ENCODE results near the gene LRRC66.

The LRRC66 gene, protein sequence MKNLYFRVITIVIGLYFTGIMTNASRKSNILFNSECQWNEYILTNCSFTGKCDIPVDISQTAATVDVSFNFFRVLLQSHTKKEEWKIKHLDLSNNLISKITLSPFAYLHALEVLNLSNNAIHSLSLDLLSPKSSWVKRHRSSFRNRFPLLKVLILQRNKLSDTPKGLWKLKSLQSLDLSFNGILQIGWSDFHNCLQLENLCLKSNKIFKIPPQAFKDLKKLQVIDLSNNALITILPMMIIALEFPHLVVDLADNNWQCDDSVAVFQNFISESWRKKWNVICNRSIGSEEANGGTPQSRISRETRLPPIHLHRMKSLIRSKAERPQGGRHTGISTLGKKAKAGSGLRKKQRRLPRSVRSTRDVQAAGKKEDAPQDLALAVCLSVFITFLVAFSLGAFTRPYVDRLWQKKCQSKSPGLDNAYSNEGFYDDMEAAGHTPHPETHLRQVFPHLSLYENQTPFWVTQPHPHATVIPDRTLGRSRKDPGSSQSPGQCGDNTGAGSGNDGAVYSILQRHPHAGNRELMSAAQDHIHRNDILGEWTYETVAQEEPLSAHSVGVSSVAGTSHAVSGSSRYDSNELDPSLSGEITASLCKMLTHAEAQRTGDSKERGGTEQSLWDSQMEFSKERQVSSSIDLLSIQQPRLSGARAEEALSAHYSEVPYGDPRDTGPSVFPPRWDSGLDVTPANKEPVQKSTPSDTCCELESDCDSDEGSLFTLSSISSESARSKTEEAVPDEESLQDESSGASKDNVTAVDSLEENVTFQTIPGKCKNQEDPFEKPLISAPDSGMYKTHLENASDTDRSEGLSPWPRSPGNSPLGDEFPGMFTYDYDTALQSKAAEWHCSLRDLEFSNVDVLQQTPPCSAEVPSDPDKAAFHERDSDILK

DNA sequence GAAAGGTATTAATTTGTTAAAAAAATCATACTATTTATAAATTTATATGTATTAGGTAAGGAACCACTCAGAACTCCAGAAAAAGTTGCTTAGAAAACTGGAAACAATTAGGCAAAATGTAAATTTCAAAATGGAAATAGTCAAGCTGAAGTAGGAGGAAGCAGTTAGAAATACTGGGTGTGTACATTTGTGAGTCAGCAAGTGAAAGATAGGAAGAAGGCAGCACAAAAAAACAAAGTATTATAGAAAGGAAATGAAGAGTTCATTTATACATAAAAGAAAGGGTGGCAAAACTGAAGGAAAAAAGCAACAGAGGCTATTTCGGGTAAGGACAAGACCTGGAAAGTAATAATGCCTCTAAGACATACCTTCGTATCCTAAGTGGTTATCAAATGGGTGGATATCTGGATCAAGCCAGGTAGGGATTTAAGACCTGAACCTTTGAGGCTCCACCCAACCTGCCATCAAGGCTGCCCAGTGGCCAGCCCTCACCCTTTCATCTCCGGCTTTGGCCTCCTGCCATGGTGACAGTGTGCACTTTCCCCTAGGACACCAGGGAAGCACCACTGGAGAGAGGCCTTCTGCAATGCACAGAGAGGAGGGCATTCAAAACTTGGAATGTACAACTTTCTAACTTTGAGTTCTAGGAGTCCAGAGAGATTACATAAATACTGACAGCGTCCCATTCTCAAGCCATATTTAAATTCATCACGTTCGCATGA, at the start of gene LRRC66:
Gene LRRC66, minus strand, starts transcription at position 428 of the 722 bp plus-strand sequence. CDS start 2,750 bp downstream, outside the sequence.
- Histone ChIP-seq H3K27ac (ENCODE audit: low read length) (no peak within 1 kb of the TSS), H3K4me3 (ENCODE audit: low read length) (no peak within 1 kb of the TSS), H3K4me1 (ENCODE audit: control insufficient read depth, low read depth, low read length) (no peaks in the 10 kb centered on the region), H3K9me3 (ENCODE audit: control insufficient read depth, low read depth, low read length) (no peaks in the 10 kb centered on the region), H3K9ac (ENCODE audit: low read length) (no peak within 1 kb of the TSS), H3K27me3 (ENCODE audit: control insufficient read depth, insufficient read depth, low read length) (no peaks in the 10 kb centered on the region), H3K36me3 (ENCODE audit: control insufficient read depth, low read depth, low read length) (peaks cover 19% of the 10 kb centered on the region)

DNA sequence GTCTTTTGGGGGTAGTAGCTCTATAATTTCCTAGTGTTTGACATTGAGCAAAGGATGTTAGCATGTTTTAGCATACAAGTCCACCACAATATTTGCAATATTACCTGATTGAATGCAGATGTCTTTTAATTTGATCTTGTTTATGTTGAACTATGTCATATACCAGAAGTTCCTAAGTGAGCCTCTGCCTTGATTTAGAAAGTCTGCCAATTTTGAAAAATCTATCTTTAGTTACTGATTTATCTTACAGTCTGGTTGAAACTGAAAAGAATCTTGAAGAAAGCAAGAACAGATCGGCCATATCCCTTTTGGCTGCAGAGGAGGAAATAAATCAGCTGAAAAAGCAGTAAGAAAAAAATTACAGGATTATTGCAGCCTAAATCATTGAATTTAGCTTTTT, 49.4 kb upstream of the LRRC66 start:
- no peak overlapping the region for H3K27ac ChIP-seq (ENCODE audit: low read length)
- no peaks in the 10 kb centered on the region for H3K4me1 ChIP-seq (ENCODE audit: control insufficient read depth, low read depth, low read length)
- no peaks in the 10 kb centered on the region for H3K27me3 ChIP-seq (ENCODE audit: control insufficient read depth, insufficient read depth, low read length)
- no peak overlapping the region for H3K4me3 ChIP-seq (ENCODE audit: low read length)
- H3K9ac ChIP-seq (ENCODE audit: low read length) = no peak overlapping the region
- H3K9me3 ChIP-seq (ENCODE audit: control insufficient read depth, low read depth, low read length) = no peaks in the 10 kb centered on the region
- no peaks in the 10 kb centered on the region for H3K36me3 ChIP-seq (ENCODE audit: control insufficient read depth, low read depth, low read length)

GRCh38 chr4:52059372-52059771, 39.2 kb upstream of the LRRC66 start:
- H3K4me3 ChIP-seq (ENCODE audit: low read length) = no peak overlapping the region
- no peaks in the 10 kb centered on the region for H3K4me1 ChIP-seq (ENCODE audit: control insufficient read depth, low read depth, low read length)
- no peaks in the 10 kb centered on the region for H3K36me3 ChIP-seq (ENCODE audit: control insufficient read depth, low read depth, low read length)
- H3K9ac ChIP-seq (ENCODE audit: low read length) = no peak overlapping the region
- no peak overlapping the region for H3K27ac ChIP-seq (ENCODE audit: low read length)
- H3K9me3 ChIP-seq (ENCODE audit: control insufficient read depth, low read depth, low read length) = no peaks in the 10 kb centered on the region
- H3K27me3 ChIP-seq (ENCODE audit: control insufficient read depth, insufficient read depth, low read length) = no peaks in the 10 kb centered on the region

DNA sequence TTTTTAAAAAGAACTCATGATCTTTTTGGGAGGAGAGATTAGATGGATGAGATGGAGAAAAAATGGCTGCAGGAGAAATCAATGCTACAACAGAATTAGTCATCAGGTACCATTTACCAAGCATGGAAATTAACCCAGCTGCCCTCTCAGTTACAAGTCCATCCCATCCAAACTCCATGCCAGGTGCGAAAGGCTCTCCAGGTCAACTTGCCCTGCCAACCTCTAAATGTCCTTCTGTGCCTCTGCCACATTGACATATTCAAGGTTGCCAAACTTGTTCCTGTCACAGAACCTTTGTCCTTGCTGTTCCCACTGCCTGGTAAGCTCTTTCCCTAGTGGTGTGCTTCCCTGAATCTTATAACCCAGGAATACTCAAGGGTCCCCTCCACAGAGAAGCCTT, 38.1 kb upstream of the LRRC66 start:
- no peaks in the 10 kb centered on the region for H3K4me1 ChIP-seq (ENCODE audit: control insufficient read depth, low read depth, low read length)
- peaks cover 5% of the 10 kb centered on the region for H3K27me3 ChIP-seq (ENCODE audit: control insufficient read depth, insufficient read depth, low read length)
- H3K27ac ChIP-seq (ENCODE audit: low read length) = no peak overlapping the region
- H3K36me3 ChIP-seq (ENCODE audit: control insufficient read depth, low read depth, low read length) = no peaks in the 10 kb centered on the region
- H3K9ac ChIP-seq (ENCODE audit: low read length) = no peak overlapping the region
- H3K4me3 ChIP-seq (ENCODE audit: low read length) = no peak overlapping the region
- no peaks in the 10 kb centered on the region for H3K9me3 ChIP-seq (ENCODE audit: control insufficient read depth, low read depth, low read length)

DNA sequence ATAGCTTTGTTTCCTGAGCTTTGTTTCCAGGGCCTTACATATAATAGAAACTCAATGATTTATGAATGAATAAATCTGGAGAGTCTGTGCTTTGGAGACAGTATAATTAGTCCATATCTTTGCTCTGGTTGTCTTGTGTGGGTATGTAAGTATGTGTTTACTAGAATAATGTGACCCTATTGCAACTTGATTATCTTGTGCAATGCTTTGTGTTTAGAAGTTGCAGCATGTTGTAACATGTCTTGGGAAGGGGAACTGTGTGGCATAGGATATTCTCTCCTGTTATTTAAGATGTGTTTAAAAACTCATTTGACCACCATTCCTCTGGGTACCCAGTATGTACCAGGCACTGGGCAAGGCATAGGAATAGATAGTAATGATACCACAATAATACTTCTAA, 37.0 kb upstream of the LRRC66 start:
- H3K27ac ChIP-seq (ENCODE audit: low read length) = no peak overlapping the region
- no peaks in the 10 kb centered on the region for H3K36me3 ChIP-seq (ENCODE audit: control insufficient read depth, low read depth, low read length)
- H3K4me1 ChIP-seq (ENCODE audit: control insufficient read depth, low read depth, low read length) = peaks cover 9% of the 10 kb centered on the region
- H3K9ac ChIP-seq (ENCODE audit: low read length) = no peak overlapping the region
- H3K27me3 ChIP-seq (ENCODE audit: control insufficient read depth, insufficient read depth, low read length) = peaks cover 16% of the 10 kb centered on the region
- H3K4me3 ChIP-seq (ENCODE audit: low read length) = no peak overlapping the region
- H3K9me3 ChIP-seq (ENCODE audit: control insufficient read depth, low read depth, low read length) = no peaks in the 10 kb centered on the region

- peaks cover 41% of the 10 kb centered on the region for H3K27me3 ChIP-seq (ENCODE audit: control insufficient read depth, insufficient read depth, low read length)
- H3K9ac ChIP-seq (ENCODE audit: low read length) = no peak overlapping the region
- no peaks in the 10 kb centered on the region for H3K36me3 ChIP-seq (ENCODE audit: control insufficient read depth, low read depth, low read length)
- H3K4me1 ChIP-seq (ENCODE audit: control insufficient read depth, low read depth, low read length) = peaks cover 16% of the 10 kb centered on the region
- no peak overlapping the region for H3K4me3 ChIP-seq (ENCODE audit: low read length)
- H3K27ac ChIP-seq (ENCODE audit: low read length) = no peak overlapping the region
- no peaks in the 10 kb centered on the region for H3K9me3 ChIP-seq (ENCODE audit: control insufficient read depth, low read depth, low read length)
These were observed 34.1 kb upstream of the LRRC66 start for GRCh38 chr4:52054254-52054653.

DNA sequence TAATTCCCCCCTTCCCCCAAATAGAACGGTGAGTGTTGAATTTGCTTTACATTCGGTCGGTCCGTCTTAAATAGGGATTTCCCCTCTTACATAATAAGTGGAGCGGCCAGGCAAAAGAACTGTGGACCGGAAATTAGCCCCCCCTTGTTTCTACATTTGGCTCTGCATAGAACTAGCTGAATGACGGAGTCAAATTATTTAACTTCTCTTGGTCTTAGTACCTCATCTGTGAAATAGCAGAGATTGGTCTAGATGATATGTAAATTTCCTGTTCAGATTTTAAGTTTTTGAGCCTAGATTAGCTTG, 32.3 kb upstream of the LRRC66 start:
- H3K9ac ChIP-seq (ENCODE audit: low read length) = no peak overlapping the region

GRCh38 chr4:52051615-52052474, 31.7 kb upstream of the LRRC66 start:
- Histone ChIP-seq H3K36me3 (ENCODE audit: control insufficient read depth, low read depth, low read length) (no peaks in the 10 kb centered on the region), H3K27me3 (ENCODE audit: control insufficient read depth, insufficient read depth, low read length) (peaks cover 41% of the 10 kb centered on the region), H3K9ac (ENCODE audit: low read length) (peak overlapping the region; percentile 65), H3K9me3 (ENCODE audit: control insufficient read depth, low read depth, low read length) (no peaks in the 10 kb centered on the region), H3K4me1 (ENCODE audit: control insufficient read depth, low read depth, low read length) (peaks cover 16% of the 10 kb centered on the region), H3K4me3 (ENCODE audit: low read length) (peak overlapping the region; percentile 95), H3K27ac (ENCODE audit: low read length) (no peak overlapping the region)

More for the DNA sequence above, 32.3 kb upstream of the LRRC66 start:
- H3K4me3 ChIP-seq (ENCODE audit: low read length) = peak overlapping the region; percentile 95
- peaks cover 41% of the 10 kb centered on the region for H3K27me3 ChIP-seq (ENCODE audit: control insufficient read depth, insufficient read depth, low read length)
- H3K9me3 ChIP-seq (ENCODE audit: control insufficient read depth, low read depth, low read length) = no peaks in the 10 kb centered on the region
- no peak overlapping the region for H3K27ac ChIP-seq (ENCODE audit: low read length)
- peaks cover 16% of the 10 kb centered on the region for H3K4me1 ChIP-seq (ENCODE audit: control insufficient read depth, low read depth, low read length)
- no peaks in the 10 kb centered on the region for H3K36me3 ChIP-seq (ENCODE audit: control insufficient read depth, low read depth, low read length)

- Histone ChIP-seq H3K4me1 (ENCODE audit: control insufficient read depth, low read depth, low read length) (peaks cover 16% of the 10 kb centered on the region), H3K27me3 (ENCODE audit: control insufficient read depth, insufficient read depth, low read length) (peaks cover 41% of the 10 kb centered on the region), H3K36me3 (ENCODE audit: control insufficient read depth, low read depth, low read length) (no peaks in the 10 kb centered on the region), H3K27ac (ENCODE audit: low read length) (no peak within 1 kb of the TSS), H3K9me3 (ENCODE audit: control insufficient read depth, low read depth, low read length) (no peaks in the 10 kb centered on the region), H3K4me3 (ENCODE audit: low read length) (peak within 1 kb of the TSS; percentile 95), H3K9ac (ENCODE audit: low read length) (peak within 1 kb of the TSS; percentile 65)
These were observed 31.1 kb upstream of the LRRC66 start, which contains the start of gene SPATA18 for GRCh38 chr4:52051213-52051614. Gene SPATA18 (plus strand): TSS chr4:52051304. CDS start chr4:52051705, 401 bp downstream.

GRCh38 chr4:52049266-52049665, 29.1 kb upstream of the LRRC66 start:
- peaks cover 41% of the 10 kb centered on the region for H3K27me3 ChIP-seq (ENCODE audit: control insufficient read depth, insufficient read depth, low read length)
- no peaks in the 10 kb centered on the region for H3K9me3 ChIP-seq (ENCODE audit: control insufficient read depth, low read depth, low read length)
- H3K4me1 ChIP-seq (ENCODE audit: control insufficient read depth, low read depth, low read length) = peaks cover 16% of the 10 kb centered on the region
- no peak overlapping the region for H3K4me3 ChIP-seq (ENCODE audit: low read length)
- H3K9ac ChIP-seq (ENCODE audit: low read length) = no peak overlapping the region
- H3K27ac ChIP-seq (ENCODE audit: low read length) = no peak overlapping the region
- no peaks in the 10 kb centered on the region for H3K36me3 ChIP-seq (ENCODE audit: control insufficient read depth, low read depth, low read length)

All from iPS-18a (cell line).